ENCODE measurements around the gene TMEM131.

- no peak for TF ChIP-seq JUN (CRISPR knock-in tag; IDR thresholded peaks at IDR 0.05)
- TF ChIP-seq CTCF (IDR thresholded peaks at IDR 0.05) = no peak
- no peak for TF ChIP-seq E2F1 (CRISPR knock-in tag; IDR thresholded peaks at IDR 0.05)
- TF ChIP-seq CREB1 (CRISPR knock-in tag; IDR thresholded peaks at IDR 0.05) = no peak
- TF ChIP-seq NR2C2 (CRISPR knock-in tag; IDR thresholded peaks at IDR 0.05) = no peak
- TF ChIP-seq ELF4 (CRISPR knock-in tag; IDR thresholded peaks at IDR 0.05; ENCODE audit: low read depth) = no peak
- no peak for TF ChIP-seq AFF4 (CRISPR knock-in tag; IDR thresholded peaks at IDR 0.05; ENCODE audit: borderline replicate concordance)
- TF ChIP-seq TP53 (CRISPR knock-in tag; IDR thresholded peaks at IDR 0.05) = no peak
These were observed 216.6 kb downstream of the TMEM131 start for GRCh38 chr2:97779141-97779540.

Measured in WTC11 (cell line).